ENCODE data around the gene IQSEC1. TPM values are rescaled to one million over a fixed set of nuclear protein-coding genes. Genes with fewer than 3 reads are reported as not detected.

The IQSEC1 gene
- total RNA-seq, 1 experiment from 2014 or later: 4.9 TPM

GRCh38 chr3:12907296-12907695 is 165.9 kb downstream of the IQSEC1 start:
- DNase-seq (ENCODE audit: low read depth): no peak

DNA sequence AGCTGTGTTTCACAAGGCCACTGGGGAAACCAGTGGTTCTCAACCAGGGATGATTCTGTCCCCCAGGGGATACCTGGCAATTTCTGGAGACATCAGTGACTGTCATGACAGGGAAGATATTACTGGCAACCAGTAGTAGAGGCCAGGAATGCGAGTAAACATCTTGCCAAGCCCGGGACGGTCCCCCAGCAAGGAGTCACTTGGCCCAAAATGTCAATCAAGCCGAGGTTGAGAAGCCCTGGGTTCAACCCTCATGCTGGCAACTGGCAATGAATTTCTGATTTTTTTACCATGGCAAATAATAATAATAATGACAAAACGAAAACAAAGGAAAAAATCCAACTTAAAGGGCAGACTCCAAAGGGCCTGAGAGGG is 166.3 kb downstream of the IQSEC1 start:
- no peak for DNase-seq (ENCODE audit: low read depth)

GRCh38 chr3:12906141-12906915 is 166.9 kb downstream of the IQSEC1 start:
- DNase-seq (ENCODE audit: low read depth): no peak

GRCh38 chr3:12905316-12906071 is 167.7 kb downstream of the IQSEC1 start:
- no peak for DNase-seq (ENCODE audit: low read depth)

GRCh38 chr3:12904951-12905315 is 168.3 kb downstream of the IQSEC1 start:
- no peak for DNase-seq (ENCODE audit: low read depth)

DNA sequence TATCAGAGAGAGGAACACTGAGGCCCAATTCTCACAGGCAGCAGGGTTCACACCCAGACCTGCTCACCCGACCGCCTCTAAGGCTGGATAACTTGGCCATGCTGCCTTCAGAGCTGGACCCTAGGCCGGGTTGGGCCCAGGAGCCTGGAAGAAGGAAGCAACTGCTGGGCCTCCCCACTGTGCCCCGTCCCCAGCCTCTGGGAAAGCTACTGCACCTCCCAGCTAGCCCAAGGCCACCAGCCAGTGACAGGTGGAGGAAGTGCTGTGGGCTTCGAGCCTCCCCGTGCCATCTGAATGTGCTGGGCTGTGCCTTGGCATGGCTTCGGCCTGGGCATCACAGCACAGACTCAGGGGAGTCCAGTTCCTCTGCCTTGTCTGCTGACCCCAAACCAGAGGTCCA is 169.3 kb downstream of the IQSEC1 start:
- no peak for DNase-seq (ENCODE audit: low read depth)

DNA sequence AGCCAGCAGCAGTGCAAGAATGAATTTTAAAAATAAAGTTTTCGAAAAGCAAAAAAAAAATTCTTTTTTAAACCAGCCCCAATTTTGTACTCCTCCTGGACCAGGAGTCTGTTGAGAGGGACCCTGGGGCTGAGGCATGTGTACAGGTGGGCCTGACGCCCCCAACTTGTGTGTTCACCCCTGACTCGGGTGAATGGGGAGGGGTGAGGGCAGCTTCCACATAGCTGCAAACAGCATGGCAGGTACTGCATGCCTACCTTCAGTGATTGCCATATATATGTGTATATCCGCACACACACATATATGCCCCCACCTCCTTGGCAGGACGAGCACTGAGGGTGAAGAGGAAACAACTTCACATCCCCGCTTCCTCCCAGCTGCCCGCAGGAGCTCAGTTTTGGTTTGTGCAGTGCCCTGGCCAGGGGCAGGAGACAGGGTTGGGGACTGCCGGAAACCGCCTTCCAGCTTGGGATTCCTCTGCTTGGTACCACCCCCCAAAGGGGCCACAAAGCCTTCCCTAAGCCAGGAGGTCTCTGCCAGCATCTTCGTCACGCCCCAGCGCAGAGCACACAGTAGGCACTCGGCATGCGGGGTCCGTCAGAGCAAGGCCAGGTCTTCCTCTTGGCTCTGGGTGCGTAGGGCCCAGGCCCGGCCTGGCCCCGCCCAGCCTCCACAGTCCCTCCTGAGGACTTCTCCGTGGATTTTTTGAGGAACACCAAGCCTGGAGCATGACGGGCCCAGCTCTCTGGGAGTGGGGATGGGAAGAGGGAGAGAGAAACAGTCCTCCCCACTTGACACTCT is 170.0 kb downstream of the IQSEC1 start:
- no peak for DNase-seq (ENCODE audit: low read depth)

DNA sequence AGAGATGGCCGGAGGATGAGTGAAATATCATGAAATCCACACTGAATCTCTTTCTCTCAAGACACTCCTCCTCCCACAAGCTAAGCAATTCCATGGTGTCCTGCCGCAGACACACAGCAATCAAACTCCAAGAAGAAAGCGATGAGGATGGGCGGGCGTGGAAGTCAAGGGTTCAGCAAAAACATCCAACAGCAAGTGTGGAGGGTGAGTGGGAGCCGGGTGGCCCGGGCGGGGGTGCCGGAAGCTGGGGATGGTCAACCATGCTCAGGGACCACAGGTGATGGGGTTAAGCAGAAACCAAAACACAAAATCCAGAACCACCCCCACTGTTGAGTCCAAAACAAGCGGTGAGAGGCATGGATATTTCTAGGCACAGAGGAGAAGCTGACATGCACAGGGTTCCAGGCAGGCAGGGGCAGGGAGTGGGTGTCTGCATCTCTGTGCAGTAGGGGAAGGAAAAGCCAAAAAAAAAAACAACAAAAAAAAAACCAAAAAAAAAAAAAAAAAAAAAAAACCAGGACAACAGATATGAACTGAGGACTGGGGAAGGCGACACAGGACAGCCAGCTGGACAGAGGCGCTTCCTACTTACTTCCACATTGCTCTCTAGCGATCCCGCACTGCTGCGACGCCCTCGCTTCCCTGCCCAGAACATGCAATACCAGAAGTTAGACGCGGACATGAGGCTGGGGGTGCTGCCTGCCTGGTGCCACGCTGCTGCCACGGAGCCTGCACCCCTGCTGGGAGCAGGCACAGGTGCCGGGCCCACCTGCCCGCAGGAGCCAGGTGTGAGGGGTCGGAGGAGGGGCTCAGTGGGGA is 170.8 kb downstream of the IQSEC1 start:
- DNase-seq (ENCODE audit: low read depth): no peak

- no peak for DNase-seq (ENCODE audit: low read depth)
Observed at GRCh38 chr3:12901623-12902045, 171.6 kb downstream of the IQSEC1 start.

- DNase-seq (ENCODE audit: low read depth): no peak
Observed at GRCh38 chr3:12900885-12901411, 172.3 kb downstream of the IQSEC1 start.

GRCh38 chr3:12898965-12899755 is 174.1 kb downstream of the IQSEC1 start:
- DNase-seq (ENCODE audit: low read depth): no peak

DNA sequence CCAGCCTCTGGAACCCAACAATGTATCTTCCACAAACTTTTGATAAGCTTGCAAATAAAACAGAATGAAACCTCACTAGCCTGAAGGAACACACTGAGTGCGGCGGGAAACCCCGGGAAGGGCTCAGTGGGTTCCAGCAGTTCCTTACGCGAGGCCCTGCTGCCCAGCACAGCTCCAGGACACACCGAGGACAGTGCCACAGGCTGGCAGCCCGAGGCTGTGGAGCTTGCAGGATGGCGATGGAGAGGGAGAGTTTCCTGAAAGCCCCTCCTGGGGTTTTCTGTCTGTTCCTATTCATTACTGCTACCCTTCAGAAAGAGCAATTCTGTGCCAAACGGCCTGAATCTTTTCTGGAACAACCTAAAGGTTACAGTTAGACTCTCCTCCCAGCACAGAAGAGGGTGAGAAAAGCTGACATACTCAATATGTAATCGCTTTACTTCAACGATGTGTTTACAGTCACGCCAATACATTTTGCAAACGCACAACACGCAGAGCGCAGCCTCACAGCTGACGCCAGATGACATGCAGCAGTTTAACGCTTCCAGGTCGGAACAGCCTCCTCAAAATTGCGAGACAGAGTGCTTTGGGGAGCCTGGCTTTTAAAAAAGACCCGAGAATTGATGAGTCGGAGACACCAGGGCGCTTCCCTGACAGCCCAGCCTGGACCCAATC is 174.8 kb downstream of the IQSEC1 start:
- no peak for DNase-seq (ENCODE audit: low read depth)

- no peak for DNase-seq (ENCODE audit: low read depth)
Observed at GRCh38 chr3:12897381-12898289, 175.6 kb downstream of the IQSEC1 start.

DNA sequence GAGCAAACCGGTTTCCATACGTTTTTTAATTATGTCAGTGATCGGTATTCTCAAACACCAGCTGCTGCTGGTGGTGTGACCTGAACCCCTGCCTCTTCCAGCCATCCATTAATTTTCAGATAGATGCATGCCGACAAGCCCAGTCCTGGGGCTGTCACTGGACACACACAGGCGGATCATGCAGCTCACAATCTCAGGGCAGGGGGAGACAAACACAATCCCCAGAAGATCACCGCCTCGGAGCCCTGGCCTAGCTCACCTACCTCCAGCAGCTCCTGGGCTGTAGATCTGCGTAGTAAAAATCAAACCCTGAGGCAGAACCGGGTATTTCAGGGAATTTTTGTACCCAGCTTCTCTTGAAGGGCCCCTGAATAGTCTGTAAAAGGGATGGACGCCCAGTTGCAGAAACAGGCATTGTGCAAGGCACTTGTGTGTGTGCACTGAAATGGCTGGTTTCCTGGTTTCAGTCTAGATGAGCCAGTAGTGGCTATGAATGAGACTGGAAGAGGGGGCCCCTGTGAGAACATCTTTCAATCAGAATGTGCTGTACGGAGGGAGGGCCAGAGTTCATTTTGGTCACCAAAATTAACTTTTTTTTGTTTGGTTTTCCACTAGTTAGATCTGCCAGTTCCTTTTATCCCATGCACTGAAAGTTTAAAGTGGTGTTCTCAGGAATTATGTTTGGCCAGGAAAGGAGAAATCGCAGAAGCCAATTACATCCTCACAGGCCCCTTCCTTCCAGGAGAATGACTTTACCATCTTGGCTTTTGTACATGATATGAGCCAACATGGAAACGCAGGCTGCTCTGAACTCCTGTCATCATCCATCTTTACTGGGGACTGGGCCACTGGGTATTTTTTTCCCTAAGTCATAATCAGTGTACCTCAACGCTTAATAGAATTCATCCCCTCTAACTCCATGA is 176.9 kb downstream of the IQSEC1 start:
- no peak for DNase-seq (ENCODE audit: low read depth)

- DNase-seq (ENCODE audit: low read depth): no peak
Observed at GRCh38 chr3:12895391-12896062, 177.7 kb downstream of the IQSEC1 start.

DNA sequence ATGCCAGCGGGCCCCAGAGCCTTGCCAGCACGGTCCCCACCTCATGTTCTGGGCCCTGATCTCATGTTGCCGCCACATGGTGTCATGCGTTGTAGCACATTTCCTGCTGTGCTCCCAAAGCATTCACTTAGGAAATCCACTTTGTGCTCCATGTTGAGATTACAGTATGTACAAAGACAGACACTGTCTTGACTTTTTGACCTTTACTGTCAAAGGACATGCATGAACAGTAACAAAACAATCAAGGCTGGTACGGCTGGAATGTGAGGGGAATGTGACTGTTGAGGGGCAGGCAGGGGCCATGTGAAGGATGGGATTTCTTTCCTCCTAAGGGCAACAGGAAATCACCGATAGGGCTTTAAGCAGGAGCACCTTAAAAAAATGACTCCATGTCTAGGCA is 178.6 kb downstream of the IQSEC1 start:
- no peak for DNase-seq (ENCODE audit: low read depth)

GRCh38 chr3:12893852-12894251 is 179.4 kb downstream of the IQSEC1 start:
- DNase-seq (ENCODE audit: low read depth): no peak

All from Daoy (cell line).